Epithelial cell of proximal tubule (primary cell): ENCODE measurements around the gene IRF2. TPM values are rescaled to one million over a fixed set of nuclear protein-coding genes. Genes with fewer than 3 reads are reported as not detected.

ENCODE experiments used
- DNase-seq: peaks from one replicate; pipeline ENCODE4 v3.0.0-alpha.2; 2011; ENCODE audit warnings: low read depth
- H3K4me3 ChIP-seq: 2 replicates; pipeline ENCODE4 v1.5.1; 2011; ENCODE audit warnings: low read depth, mild to moderate bottlenecking, low read length
- total RNA-seq: library from RNA; depleted of rRNA; stranded (reverse); fragments of >200 nt; gene quantifications from 2 replicates; pipeline ENCODE4 v1.2.3, GENCODE V29; 2015
- TF ChIP-seq, protein P1 (sequence below): conservative IDR thresholded peaks from 2 replicates; pipeline ENCODE4 v1.5.1; 2012; ENCODE audit warnings: low read depth, mild to moderate bottlenecking, low read length

IRF2 gene
- total RNA-seq, 1 donor from 2014 or later: 22.5 TPM

DNA sequence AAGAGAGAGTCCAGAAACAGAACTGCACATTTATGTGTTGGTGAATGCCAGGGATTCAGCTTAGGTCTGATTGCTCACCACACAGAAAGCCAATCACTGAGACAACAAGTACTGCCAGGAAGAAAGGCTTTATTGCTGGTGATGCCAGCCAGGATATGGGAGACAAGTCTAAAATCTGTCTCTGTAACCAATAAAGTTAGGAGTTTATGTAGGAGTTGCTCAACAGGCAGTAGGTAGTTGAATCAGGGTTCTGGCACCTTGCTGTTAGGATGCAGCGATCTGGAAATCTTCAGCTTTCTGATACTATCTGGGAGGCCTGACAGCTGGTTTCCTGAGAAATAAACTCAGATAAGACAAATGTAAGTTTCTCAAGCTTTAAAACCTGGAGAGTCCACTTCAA is 136.4 kb downstream of the IRF2 start:
- DNase-seq: no peak
- TF ChIP-seq, protein P1, sequence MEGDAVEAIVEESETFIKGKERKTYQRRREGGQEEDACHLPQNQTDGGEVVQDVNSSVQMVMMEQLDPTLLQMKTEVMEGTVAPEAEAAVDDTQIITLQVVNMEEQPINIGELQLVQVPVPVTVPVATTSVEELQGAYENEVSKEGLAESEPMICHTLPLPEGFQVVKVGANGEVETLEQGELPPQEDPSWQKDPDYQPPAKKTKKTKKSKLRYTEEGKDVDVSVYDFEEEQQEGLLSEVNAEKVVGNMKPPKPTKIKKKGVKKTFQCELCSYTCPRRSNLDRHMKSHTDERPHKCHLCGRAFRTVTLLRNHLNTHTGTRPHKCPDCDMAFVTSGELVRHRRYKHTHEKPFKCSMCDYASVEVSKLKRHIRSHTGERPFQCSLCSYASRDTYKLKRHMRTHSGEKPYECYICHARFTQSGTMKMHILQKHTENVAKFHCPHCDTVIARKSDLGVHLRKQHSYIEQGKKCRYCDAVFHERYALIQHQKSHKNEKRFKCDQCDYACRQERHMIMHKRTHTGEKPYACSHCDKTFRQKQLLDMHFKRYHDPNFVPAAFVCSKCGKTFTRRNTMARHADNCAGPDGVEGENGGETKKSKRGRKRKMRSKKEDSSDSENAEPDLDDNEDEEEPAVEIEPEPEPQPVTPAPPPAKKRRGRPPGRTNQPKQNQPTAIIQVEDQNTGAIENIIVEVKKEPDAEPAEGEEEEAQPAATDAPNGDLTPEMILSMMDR: no peak
- H3K4me3 ChIP-seq: no peak overlapping the region

Other genes starting within 250 kb of the IRF2 start
- gene CASP3, start 174.9 kb upstream of the IRF2 start, total RNA-seq: 56.1 and 58.2 TPM in 2 replicates
- 12.4 and 16.7 TPM in 2 replicates for gene PRIMPOL, start 175.2 kb upstream of the IRF2 start, total RNA-seq